AML-193 (cell line): Measurements from ENCODE around the gene ABCF1.

Experiments
- DNase-seq, 2 experiments: peaks; one replicate each; lab custom pipeline; 2025; lab: John Stamatoyannopoulos, UW

The ABCF1 gene

GRCh38 chr6:30601815-30602641, 30.8 kb downstream of the ABCF1 start:
- no peak for DNase-seq

GRCh38 chr6:30603961-30604360, 32.7 kb downstream of the ABCF1 start:
- DNase-seq: no peak

- DNase-seq: no peak
These were observed 38.8 kb downstream of the ABCF1 start for GRCh38 chr6:30610065-30610464.

GRCh38 chr6:30611150-30611855, 40.1 kb downstream of the ABCF1 start:
- no peak for DNase-seq

- no peak for DNase-seq
These were observed 40.6 kb downstream of the ABCF1 start for GRCh38 chr6:30611856-30612194.

GRCh38 chr6:30612213-30612612, 41.0 kb downstream of the ABCF1 start:
- DNase-seq: peak in 1 of 2 experiments; percentile 13

- no peak for DNase-seq
These were observed 41.5 kb downstream of the ABCF1 start for GRCh38 chr6:30612687-30613248.

- DNase-seq: peak; percentile 10 to 24
These were observed 42.2 kb downstream of the ABCF1 start for GRCh38 chr6:30613251-30614043.

GRCh38 chr6:30614044-30614842, 43.0 kb downstream of the ABCF1 start:
- no peak for DNase-seq

GRCh38 chr6:30614843-30615218, 43.6 kb downstream of the ABCF1 start:
- DNase-seq: peak; percentile 99

- DNase-seq: peak; percentile 60 to 67
These were observed 44.1 kb downstream of the ABCF1 start for GRCh38 chr6:30615219-30615957.

- DNase-seq: peak; percentile 50 to 61
These were observed 44.9 kb downstream of the ABCF1 start for GRCh38 chr6:30615958-30616810.

GRCh38 chr6:30616811-30617564, 45.7 kb downstream of the ABCF1 start, which contains the start of gene PPP1R10:
Gene PPP1R10 (minus strand): TSS chr6:30617243. CDS start chr6:30609944, 7,299 bp downstream.
- DNase-seq: peak; percentile 100

- DNase-seq: peak; percentile 98 to 99
These were observed 46.5 kb downstream of the ABCF1 start, which contains the start of gene MRPS18B for GRCh38 chr6:30617565-30618269. Gene MRPS18B (plus strand): TSS chr6:30617840. CDS start chr6:30617866, 26 bp downstream.

GRCh38 chr6:30618270-30618797, 47.1 kb downstream of the ABCF1 start:
- peak in 1 of 2 experiments; percentile 19 for DNase-seq

GRCh38 chr6:30619561-30619960, 48.3 kb downstream of the ABCF1 start:
- no peak for DNase-seq

- no peak for DNase-seq
These were observed 54.3 kb downstream of the ABCF1 start for GRCh38 chr6:30625511-30625910.
